GM12878 (cell line): ENCODE results near the gene ASTL. TPM values are rescaled to one million over a fixed set of nuclear protein-coding genes. Genes with fewer than 3 reads are reported as not detected.

Experiments used
- ASH2L ChIP-seq: fragments of 300-600, 200-600 bp; sonication (generic); IDR thresholded peaks from 2 replicates; pipeline ENCODE4 v1.6.1; 2017; ENCODE audit warnings: low read depth, mild to moderate bottlenecking, borderline replicate concordance
- BCL3 ChIP-seq: IDR thresholded peaks from 2 replicates; pipeline ENCODE4 v1.6.1; 2011; ENCODE audit warnings: borderline replicate concordance, low read depth, mild to moderate bottlenecking, moderate library complexity, low read length; ENCODE audit not compliant: insufficient read depth, poor library complexity, severe bottlenecking
- CHD4 ChIP-seq: fragments of 200-600 bp; sonication (generic); IDR thresholded peaks from 2 replicates; pipeline ENCODE4 v1.6.1; 2016; ENCODE audit warnings: mild to moderate bottlenecking
- EED ChIP-seq: sonication (generic); IDR thresholded peaks from 2 replicates; pipeline ENCODE4 v1.6.1; 2016; ENCODE audit warnings: antibody characterized with exemption, low read depth
- IKZF1 ChIP-seq: fragments of 450-650 bp; conservative IDR thresholded peaks from 2 replicates; pipeline ENCODE4 v1.6.1; 2017; ENCODE audit warnings: antibody characterized with exemption, mild to moderate bottlenecking
- KLF5 ChIP-seq: fragments of 450-650 bp; IDR thresholded peaks from 2 replicates; pipeline ENCODE4 v1.6.1; 2014; ENCODE audit warnings: mild to moderate bottlenecking; ENCODE audit not compliant: partially characterized antibody
- MAX ChIP-seq: IDR thresholded peaks from 2 replicates; pipeline ENCODE4 v1.6.1; 2012; ENCODE audit warnings: low read depth, low read length, improper control_type of control experiment
- MTA3 ChIP-seq: IDR thresholded peaks from 2 replicates; pipeline ENCODE4 v1.6.1; 2012; ENCODE audit warnings: low read length, inconsistent platforms, borderline replicate concordance
- NFYA ChIP-seq: IDR thresholded peaks from 2 replicates; pipeline ENCODE4 v1.6.1; 2011; ENCODE audit warnings: low read depth, mild to moderate bottlenecking, low read length, improper control_type of control experiment, borderline replicate concordance
- REST ChIP-seq: IDR thresholded peaks from 2 replicates; pipeline ENCODE4 v1.6.1; 2012; ENCODE audit warnings: mild to moderate bottlenecking, low read depth, low read length
- SKIL ChIP-seq: fragments of 450-650 bp; IDR thresholded peaks from 2 replicates; pipeline ENCODE4 v1.6.1; 2017; ENCODE audit warnings: mild to moderate bottlenecking, low read depth, inconsistent platforms; ENCODE audit not compliant: poor library complexity, severe bottlenecking
- polyA plus RNA-seq, 11 experiments: library from polyadenylated mRNA; depleted of rRNA in 4 of 11; unstranded in 6 of 11; stranded (reverse) in 5 of 11; fragments of >200 nt; fragmentation: Nextera tagmentation in 4 of 11; fragmentation: Illumina TruSeq in 1 of 11; extraction: Ambion mirVana in 4 of 11; extraction: Trizol in 1 of 11; gene quantifications; 1 replicate in 1 of 11; 2 replicates in 10 of 11; pipeline versions ENCODE4 v1.2.1 to v1.2.3, GENCODE V29; 2011 to 2016; ENCODE audit warnings: inconsistent platforms in 2 of 11, missing spikeins in 2 of 11, low read depth in 1 of 11
- total RNA-seq, 4 experiments: library from RNA; depleted of rRNA in 3 of 4; stranded (reverse); fragments of >200 nt in 3 of 4; fragmentation: Illumina TruSeq in 1 of 4; extraction: Trizol in 1 of 4; gene quantifications; 2 replicates each; pipeline versions ENCODE4 v1.2.1 to v1.2.3, GENCODE V29; 2013 to 2021
- TF ChIP-seq, protein P1 (sequence below): fragments of 450-650 bp; IDR thresholded peaks from 2 replicates; pipeline ENCODE4 v1.6.1; 2018; ENCODE audit warnings: mild to moderate bottlenecking, low read depth, moderate library complexity; ENCODE audit not compliant: partially characterized antibody
- TF ChIP-seq, protein P2 (sequence below): IDR thresholded peaks from 2 replicates; pipeline ENCODE4 v1.6.1; 2011; ENCODE audit warnings: low read depth, mild to moderate bottlenecking, low read length, moderate library complexity, borderline replicate concordance; ENCODE audit errors: extremely low read depth
- TF ChIP-seq, protein P3 (sequence below): fragments of 450-650 bp; IDR thresholded peaks from 2 replicates; pipeline ENCODE4 v1.6.1; 2016; ENCODE audit warnings: mild to moderate bottlenecking

Gene ASTL
- total and polyA plus RNA-seq, 10 of the 15 experiments (the other 5 are each of a cell fraction or from before 2014, with no cell fraction given), result 0.18 to 1.0 (median 0.38) TPM; not detected in 4

DNA sequence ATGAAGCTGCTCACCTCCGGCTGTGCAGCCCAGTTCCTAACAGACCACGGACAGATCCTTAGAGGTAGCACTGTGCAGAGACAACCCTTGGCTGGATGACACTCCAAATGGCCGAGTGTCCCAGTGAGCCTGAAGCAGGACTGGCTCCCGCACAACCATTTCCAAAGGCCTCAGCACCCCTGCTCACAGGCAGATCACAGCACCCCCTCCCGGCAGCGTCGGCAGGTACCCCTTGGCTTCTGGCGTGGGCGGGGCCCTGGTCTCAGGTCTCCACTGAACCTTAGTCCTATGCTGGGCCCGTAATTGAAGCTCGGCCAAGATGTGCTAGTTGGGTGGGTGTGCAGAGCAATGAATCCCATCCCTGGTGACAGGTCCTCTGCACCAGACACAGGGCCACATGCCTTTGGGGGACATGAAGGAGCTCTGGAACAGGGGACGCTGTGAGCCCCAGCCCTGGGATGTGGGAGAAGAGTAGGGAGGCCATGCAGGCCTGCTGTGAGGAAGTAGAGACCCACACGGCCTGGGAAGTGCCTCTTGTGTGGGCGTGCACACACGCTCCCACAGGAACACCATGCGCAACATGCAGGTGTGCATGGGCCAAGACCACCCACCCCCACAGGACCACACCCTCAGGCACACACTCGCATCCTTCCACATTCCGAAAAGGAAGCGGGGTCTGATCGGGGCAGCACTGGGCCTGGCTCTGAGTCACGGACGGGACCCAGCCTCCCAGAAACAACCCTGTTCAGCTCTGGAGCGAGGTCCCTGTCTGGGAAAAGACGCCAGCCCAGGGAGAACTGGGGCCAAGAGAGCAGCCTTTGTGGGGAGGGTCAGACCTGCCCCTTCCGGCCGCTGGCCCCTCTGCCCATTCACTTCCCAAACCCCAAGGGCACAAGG, 4.2 kb upstream of the ASTL start (continued):
- TF ChIP-seq, protein P1, sequence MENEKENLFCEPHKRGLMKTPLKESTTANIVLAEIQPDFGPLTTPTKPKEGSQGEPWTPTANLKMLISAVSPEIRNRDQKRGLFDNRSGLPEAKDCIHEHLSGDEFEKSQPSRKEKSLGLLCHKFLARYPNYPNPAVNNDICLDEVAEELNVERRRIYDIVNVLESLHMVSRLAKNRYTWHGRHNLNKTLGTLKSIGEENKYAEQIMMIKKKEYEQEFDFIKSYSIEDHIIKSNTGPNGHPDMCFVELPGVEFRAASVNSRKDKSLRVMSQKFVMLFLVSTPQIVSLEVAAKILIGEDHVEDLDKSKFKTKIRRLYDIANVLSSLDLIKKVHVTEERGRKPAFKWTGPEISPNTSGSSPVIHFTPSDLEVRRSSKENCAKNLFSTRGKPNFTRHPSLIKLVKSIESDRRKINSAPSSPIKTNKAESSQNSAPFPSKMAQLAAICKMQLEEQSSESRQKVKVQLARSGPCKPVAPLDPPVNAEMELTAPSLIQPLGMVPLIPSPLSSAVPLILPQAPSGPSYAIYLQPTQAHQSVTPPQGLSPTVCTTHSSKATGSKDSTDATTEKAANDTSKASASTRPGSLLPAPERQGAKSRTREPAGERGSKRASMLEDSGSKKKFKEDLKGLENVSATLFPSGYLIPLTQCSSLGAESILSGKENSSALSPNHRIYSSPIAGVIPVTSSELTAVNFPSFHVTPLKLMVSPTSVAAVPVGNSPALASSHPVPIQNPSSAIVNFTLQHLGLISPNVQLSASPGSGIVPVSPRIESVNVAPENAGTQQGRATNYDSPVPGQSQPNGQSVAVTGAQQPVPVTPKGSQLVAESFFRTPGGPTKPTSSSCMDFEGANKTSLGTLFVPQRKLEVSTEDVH, result no peak
- TF ChIP-seq SKIL (no peak), MTA3 (no peak), BCL3 (no peak), REST (peak; percentile 44), ASH2L (no peak), KLF5 (no peak), IKZF1 (peak; percentile 94), CHD4 (no peak), MAX (peak; percentile 33; the same call in 1 of the 2 replicates), EED (peak; percentile 65), NFYA (no peak)
- TF ChIP-seq, protein P2, sequence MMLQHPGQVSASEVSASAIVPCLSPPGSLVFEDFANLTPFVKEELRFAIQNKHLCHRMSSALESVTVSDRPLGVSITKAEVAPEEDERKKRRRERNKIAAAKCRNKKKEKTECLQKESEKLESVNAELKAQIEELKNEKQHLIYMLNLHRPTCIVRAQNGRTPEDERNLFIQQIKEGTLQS, result no peak
- TF ChIP-seq, protein P3, sequence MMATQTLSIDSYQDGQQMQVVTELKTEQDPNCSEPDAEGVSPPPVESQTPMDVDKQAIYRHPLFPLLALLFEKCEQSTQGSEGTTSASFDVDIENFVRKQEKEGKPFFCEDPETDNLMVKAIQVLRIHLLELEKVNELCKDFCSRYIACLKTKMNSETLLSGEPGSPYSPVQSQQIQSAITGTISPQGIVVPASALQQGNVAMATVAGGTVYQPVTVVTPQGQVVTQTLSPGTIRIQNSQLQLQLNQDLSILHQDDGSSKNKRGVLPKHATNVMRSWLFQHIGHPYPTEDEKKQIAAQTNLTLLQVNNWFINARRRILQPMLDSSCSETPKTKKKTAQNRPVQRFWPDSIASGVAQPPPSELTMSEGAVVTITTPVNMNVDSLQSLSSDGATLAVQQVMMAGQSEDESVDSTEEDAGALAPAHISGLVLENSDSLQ, result 0 out of 2 replicates have a peak, but pooled peaks have one; percentile 20
